ENCODE measurements around the gene COL17A1. TPM values are rescaled to one million over a fixed set of nuclear protein-coding genes. Genes with fewer than 3 reads are reported as not detected.

The COL17A1 gene
- total and polyA plus RNA-seq, 9 of the 15 experiments (the other 6 are each of a cell fraction or from before 2014, with no cell fraction given): not detected

DNA sequence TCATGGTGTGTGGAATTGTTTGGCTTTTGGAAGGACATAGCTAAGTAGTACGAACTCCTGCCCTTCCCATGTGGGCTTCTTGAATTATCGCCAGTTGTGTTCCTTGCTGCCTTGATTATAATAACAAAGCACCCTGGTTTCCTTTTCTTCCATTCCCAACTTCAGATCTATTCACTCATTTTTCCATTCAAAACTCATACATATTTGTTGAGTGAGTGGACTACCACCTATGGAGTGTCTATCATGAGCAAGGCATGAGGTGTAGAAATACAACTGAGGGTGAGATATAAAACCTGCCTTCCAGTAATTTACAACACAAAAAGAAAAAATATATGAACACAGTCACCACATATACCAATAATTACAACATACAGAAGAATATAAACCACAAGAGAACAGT lies 4.9 kb upstream of the COL17A1 start (continued):
- TF ChIP-seq NFXL1 (CRISPR knock-in tag; IDR thresholded peaks at IDR 0.05) (no peak), POLR2AphosphoS5 (IDR thresholded peaks at IDR 0.05; ENCODE audit: control insufficient read depth, insufficient read depth, low read depth, low read length) (no peak), TEAD4 (IDR thresholded peaks at IDR 0.05; ENCODE audit: low read length) (no peak), TEAD4 (CRISPR knock-in tag; IDR thresholded peaks at IDR 0.05; ENCODE audit: borderline replicate concordance) (no peak), EWSR1 (IDR thresholded peaks at IDR 0.05; ENCODE audit: borderline replicate concordance, low read depth, partially characterized antibody) (no peak), GATAD2B (IDR thresholded peaks at IDR 0.05; ENCODE audit: borderline replicate concordance) (no peak), JUNB (CRISPR knock-in tag; conservative IDR thresholded peaks at IDR 0.05) (no peak), HDGF (IDR thresholded peaks at IDR 0.05) (no peak), YY1 (IDR thresholded peaks at IDR 0.05; ENCODE audit: borderline replicate concordance in 1 of 3, control insufficient read depth in 1 of 3, extremely low read depth in 1 of 3, insufficient read depth in 3 of 3, insufficient read length in 1 of 3, insufficient replicate concordance in 2 of 3, low read depth in 1 of 3, low read length in 2 of 3) (no peak)
- TF ChIP-seq, protein P1, sequence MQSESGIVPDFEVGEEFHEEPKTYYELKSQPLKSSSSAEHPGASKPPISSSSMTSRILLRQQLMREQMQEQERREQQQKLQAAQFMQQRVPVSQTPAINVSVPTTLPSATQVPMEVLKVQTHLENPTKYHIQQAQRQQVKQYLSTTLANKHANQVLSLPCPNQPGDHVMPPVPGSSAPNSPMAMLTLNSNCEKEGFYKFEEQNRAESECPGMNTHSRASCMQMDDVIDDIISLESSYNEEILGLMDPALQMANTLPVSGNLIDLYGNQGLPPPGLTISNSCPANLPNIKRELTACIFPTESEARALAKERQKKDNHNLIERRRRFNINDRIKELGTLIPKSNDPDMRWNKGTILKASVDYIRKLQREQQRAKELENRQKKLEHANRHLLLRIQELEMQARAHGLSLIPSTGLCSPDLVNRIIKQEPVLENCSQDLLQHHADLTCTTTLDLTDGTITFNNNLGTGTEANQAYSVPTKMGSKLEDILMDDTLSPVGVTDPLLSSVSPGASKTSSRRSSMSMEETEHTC (IDR thresholded peaks at IDR 0.05): no peak

DNA sequence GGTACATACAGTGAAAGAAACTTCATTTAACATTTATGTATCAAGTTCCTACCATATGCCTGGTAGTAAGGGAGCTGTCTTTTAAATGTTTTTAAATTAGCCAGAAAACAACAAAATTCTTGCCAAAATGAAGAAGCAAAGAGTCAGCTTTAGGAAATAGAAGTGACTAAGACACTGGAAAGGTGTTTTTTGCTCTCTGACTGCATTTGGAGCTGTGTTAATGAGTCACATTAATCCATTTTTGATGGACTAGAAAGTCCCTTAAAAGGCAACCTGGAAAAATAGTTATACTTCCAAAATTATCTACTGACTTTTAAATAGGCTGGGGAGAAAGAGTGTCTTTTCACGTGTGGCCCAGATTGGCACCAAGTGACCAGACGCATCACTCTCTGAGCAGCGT lies 3.9 kb upstream of the COL17A1 start:
- FAIRE-seq: no peak
- no peak for ATAC-seq
- H2AFZ ChIP-seq (ENCODE audit: low read depth, low read length): no peak overlapping the region
- H3K9ac ChIP-seq (ENCODE audit: insufficient read depth in 1 of 2, low read depth in 2 of 2, low read length in 2 of 2): no peak overlapping the region
- POLR2A ChIA-PET: interaction anchor here (1.6 kb wide), 1 partner anchor 10 kb away, joined by 3 read pairs; no protein-coding TSS in a partner anchor
- H3K27me3 ChIP-seq (ENCODE audit: control insufficient read depth in 2 of 2, insufficient read depth in 2 of 2, low read length in 2 of 2): peaks cover 3 to 12% of the 10 kb centered on the region in 2 experiments; a peak in 4 of 5 replicates
- no TSS peak for BruUV-seq (replicated peaks)
- no peaks in the 10 kb centered on the region for H3K79me2 ChIP-seq (ENCODE audit: control insufficient read depth, insufficient read depth, low read length)
- H3K9me3 ChIP-seq (replicated peaks; ENCODE audit: control insufficient read depth, insufficient read depth, low read depth, low read length): no peaks in the 10 kb centered on the region
- no peaks in the 10 kb centered on the region for H4K20me1 ChIP-seq (replicated peaks; ENCODE audit: control insufficient read depth, insufficient read depth, low read length)
- 5% methylated on average over 3 of the region's 3 CpGs for WGBS (ENCODE audit: insufficient coverage, low coverage, missing lambda C conversion rate)
- H3K27ac ChIP-seq (ENCODE audit: extremely low read depth, low read depth, low read length): no peak overlapping the region
- no peaks in the 10 kb centered on the region for H3K36me3 ChIP-seq (ENCODE audit: control insufficient read depth, insufficient read depth, low read length)
- H3K9me1 ChIP-seq (ENCODE audit: control insufficient read depth, insufficient read depth, low read length): no peaks in the 10 kb centered on the region
- no peak for DNase-seq (ENCODE audit: extremely low read depth in 1 of 4, low spot score in 3 of 4)
- no peak overlapping the region for H3K4me3 ChIP-seq
- in situ Hi-C loops (cut with MboI): no loop called here
- CTCF ChIA-PET (ENCODE audit: low intra/inter-chr PET ratio): no interaction called here
- intact Hi-C loops (cut with micrococcal nuclease): no loop called here
- no peaks in the 10 kb centered on the region for H3K4me1 ChIP-seq (replicated peaks in 1 of 2; ENCODE audit: control insufficient read depth in 2 of 2, insufficient read depth in 2 of 2, low read length in 2 of 2)
- no peak overlapping the region for H3K4me2 ChIP-seq (ENCODE audit: insufficient read depth, low read length)
- no peak for TF ChIP-seq SAFB (IDR thresholded peaks at IDR 0.05; ENCODE audit: borderline replicate concordance, low read depth, low read length)
- no peak for TF ChIP-seq ZNF24 (IDR thresholded peaks at IDR 0.05)
- no peak for TF ChIP-seq ZNF232 (CRISPR knock-in tag; IDR thresholded peaks at IDR 0.05)
- no peak for TF ChIP-seq ZBTB8A (IDR thresholded peaks at IDR 0.05; ENCODE audit: partially characterized antibody)
- TF ChIP-seq, protein P2, sequence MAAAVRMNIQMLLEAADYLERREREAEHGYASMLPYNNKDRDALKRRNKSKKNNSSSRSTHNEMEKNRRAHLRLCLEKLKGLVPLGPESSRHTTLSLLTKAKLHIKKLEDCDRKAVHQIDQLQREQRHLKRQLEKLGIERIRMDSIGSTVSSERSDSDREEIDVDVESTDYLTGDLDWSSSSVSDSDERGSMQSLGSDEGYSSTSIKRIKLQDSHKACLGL (CRISPR knock-in tag; IDR thresholded peaks at IDR 0.05; ENCODE audit: borderline replicate concordance, poor library complexity, severe bottlenecking): no peak
- TF ChIP-seq HMG20B (CRISPR knock-in tag; IDR thresholded peaks at IDR 0.05): no peak
- no peak for TF ChIP-seq MCM5 (IDR thresholded peaks at IDR 0.05; ENCODE audit: low read depth)
- no peak for TF ChIP-seq GABPA (tag; conservative IDR thresholded peaks at IDR 0.05; ENCODE audit: low read depth)
- no peak for TF ChIP-seq SMARCA5 (IDR thresholded peaks at IDR 0.05)
- TF ChIP-seq HNRNPL (IDR thresholded peaks at IDR 0.05; ENCODE audit: low read depth, low read length): no peak
- no peak for TF ChIP-seq ZNF431 (CRISPR knock-in tag; IDR thresholded peaks at IDR 0.05)
- TF ChIP-seq NFATC3 (IDR thresholded peaks at IDR 0.05): no peak
- no peak for TF ChIP-seq SMAD3 (CRISPR knock-in tag; conservative IDR thresholded peaks at IDR 0.05)
